ENCODE results near the gene ADAM12. TPM values are rescaled to one million over a fixed set of nuclear protein-coding genes. Genes with fewer than 3 reads are reported as not detected.

ADAM12 gene
- total and polyA plus RNA-seq, 2 donors (not counting 1 experiment from before 2014, with no cell fraction given): 21.0 to 56.9 TPM

DNA sequence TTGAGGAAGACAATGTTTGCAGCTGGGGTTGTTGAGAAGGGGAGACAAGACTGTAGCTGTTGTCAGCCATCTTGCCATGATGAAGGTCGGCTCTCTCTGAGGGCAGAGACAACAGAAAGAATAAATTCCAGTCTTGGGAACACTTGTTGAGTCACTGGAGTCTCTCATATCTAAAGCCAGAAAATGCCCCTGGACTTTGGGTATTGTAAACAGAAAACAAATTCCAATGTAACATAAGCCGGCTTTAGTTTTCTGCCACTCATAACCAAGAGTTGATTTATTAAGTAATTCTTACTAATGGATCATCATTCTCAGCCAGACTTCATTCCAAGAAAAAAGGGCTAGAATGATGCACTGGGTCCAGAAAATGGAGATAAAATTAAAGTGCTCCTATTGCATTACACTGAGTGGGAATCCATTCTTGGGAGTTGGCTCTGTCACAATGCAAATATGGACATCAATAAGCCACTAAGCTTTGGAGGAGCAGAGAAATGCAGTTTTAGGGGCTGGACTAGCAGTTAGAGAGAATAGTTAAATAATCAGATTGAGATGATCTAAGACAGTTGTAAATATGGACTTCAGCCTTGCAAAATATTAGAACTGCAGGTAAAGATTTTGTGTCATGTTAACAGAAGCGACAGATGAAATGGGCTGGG, 78.9 kb downstream of the ADAM12 start:
- Histone ChIP-seq H3K27me3 (ENCODE audit: control insufficient read depth, insufficient read depth, low read length) (no peaks in the 10 kb centered on the region), H3K4me2 (ENCODE audit: extremely low read depth, insufficient read depth, low read length) (no peak overlapping the region), H3K9ac (ENCODE audit: insufficient read depth, low read length) (no peak overlapping the region), H2AFZ (ENCODE audit: low read length) (no peak overlapping the region), H4K20me1 (ENCODE audit: control insufficient read depth, extremely low read depth, insufficient read depth, low read length) (no peaks in the 10 kb centered on the region), H3K9me3 (ENCODE audit: control insufficient read depth, insufficient read depth, low read depth, low read length) (no peaks in the 10 kb centered on the region), H3K4me3 (replicated peaks in 1 of 4; ENCODE audit: control extremely low read depth in 1 of 4, insufficient read depth in 1 of 4, low read depth in 3 of 4, low read length in 4 of 4) (no peak overlapping the region), H3K36me3 (ENCODE audit: control insufficient read depth, insufficient read depth, low read length) (no peaks in the 10 kb centered on the region), H3K27ac (ENCODE audit: insufficient read depth, low read length) (no peak overlapping the region), H3K79me2 (ENCODE audit: control insufficient read depth, insufficient read depth, low read length) (no peaks in the 10 kb centered on the region), H3K4me1 (ENCODE audit: control insufficient read depth, extremely low read depth, insufficient read depth, low read length) (no peaks in the 10 kb centered on the region)
- peak in 1 of 2 donors; percentile 18 for DNase-seq (ENCODE audit: low read depth in 2 of 2)
- TF ChIP-seq EZH2 (IDR thresholded peaks at IDR 0.05; ENCODE audit: low read length, missing control alignments): no peak
- TF ChIP-seq, protein P1, sequence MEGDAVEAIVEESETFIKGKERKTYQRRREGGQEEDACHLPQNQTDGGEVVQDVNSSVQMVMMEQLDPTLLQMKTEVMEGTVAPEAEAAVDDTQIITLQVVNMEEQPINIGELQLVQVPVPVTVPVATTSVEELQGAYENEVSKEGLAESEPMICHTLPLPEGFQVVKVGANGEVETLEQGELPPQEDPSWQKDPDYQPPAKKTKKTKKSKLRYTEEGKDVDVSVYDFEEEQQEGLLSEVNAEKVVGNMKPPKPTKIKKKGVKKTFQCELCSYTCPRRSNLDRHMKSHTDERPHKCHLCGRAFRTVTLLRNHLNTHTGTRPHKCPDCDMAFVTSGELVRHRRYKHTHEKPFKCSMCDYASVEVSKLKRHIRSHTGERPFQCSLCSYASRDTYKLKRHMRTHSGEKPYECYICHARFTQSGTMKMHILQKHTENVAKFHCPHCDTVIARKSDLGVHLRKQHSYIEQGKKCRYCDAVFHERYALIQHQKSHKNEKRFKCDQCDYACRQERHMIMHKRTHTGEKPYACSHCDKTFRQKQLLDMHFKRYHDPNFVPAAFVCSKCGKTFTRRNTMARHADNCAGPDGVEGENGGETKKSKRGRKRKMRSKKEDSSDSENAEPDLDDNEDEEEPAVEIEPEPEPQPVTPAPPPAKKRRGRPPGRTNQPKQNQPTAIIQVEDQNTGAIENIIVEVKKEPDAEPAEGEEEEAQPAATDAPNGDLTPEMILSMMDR (conservative IDR thresholded peaks at IDR 0.05 in 1 of 2, IDR thresholded peaks at IDR 0.05 in 1 of 2; ENCODE audit: low read depth in 1 of 2, low read length in 2 of 2): no peak

GRCh38 chr10:126302826-126303665, 85.2 kb downstream of the ADAM12 start:
- no peak overlapping the region for H3K27ac ChIP-seq (ENCODE audit: insufficient read depth, low read length)
- no peaks in the 10 kb centered on the region for H3K36me3 ChIP-seq (ENCODE audit: control insufficient read depth, insufficient read depth, low read length)
- no peak overlapping the region for H2AFZ ChIP-seq (ENCODE audit: low read length)
- no peak for TF ChIP-seq EZH2 (IDR thresholded peaks at IDR 0.05; ENCODE audit: low read length, missing control alignments)
- TF ChIP-seq, protein P1 (conservative IDR thresholded peaks at IDR 0.05 in 1 of 2, IDR thresholded peaks at IDR 0.05 in 1 of 2; ENCODE audit: low read depth in 1 of 2, low read length in 2 of 2): peak; percentile 21 to 42
- no peak overlapping the region for H3K4me3 ChIP-seq (replicated peaks in 1 of 4; ENCODE audit: control extremely low read depth in 1 of 4, insufficient read depth in 1 of 4, low read depth in 3 of 4, low read length in 4 of 4)
- no peak overlapping the region for H3K4me2 ChIP-seq (ENCODE audit: extremely low read depth, insufficient read depth, low read length)
- no peaks in the 10 kb centered on the region for H3K4me1 ChIP-seq (ENCODE audit: control insufficient read depth, extremely low read depth, insufficient read depth, low read length)
- H3K27me3 ChIP-seq (ENCODE audit: control insufficient read depth, insufficient read depth, low read length): no peaks in the 10 kb centered on the region
- peak in 1 of 2 donors; percentile 49 for DNase-seq (ENCODE audit: low read depth in 2 of 2)
- H4K20me1 ChIP-seq (ENCODE audit: control insufficient read depth, extremely low read depth, insufficient read depth, low read length): no peaks in the 10 kb centered on the region
- H3K79me2 ChIP-seq (ENCODE audit: control insufficient read depth, insufficient read depth, low read length): no peaks in the 10 kb centered on the region
- no peaks in the 10 kb centered on the region for H3K9me3 ChIP-seq (ENCODE audit: control insufficient read depth, insufficient read depth, low read depth, low read length)
- no peak overlapping the region for H3K9ac ChIP-seq (ENCODE audit: insufficient read depth, low read length)

DNA sequence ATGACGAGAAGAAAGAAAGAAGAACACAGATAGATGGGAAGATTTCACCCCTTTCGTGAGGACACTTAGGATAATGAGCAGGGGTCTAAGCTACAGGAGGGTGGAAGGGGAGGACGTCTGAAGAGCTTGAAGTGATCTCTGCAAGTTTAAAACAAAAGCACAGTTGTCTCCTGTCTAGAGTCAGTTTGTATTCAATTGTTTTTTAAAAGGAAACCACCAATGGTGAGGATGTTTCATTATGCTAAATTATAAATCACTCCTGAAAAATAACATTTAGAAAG, 85.9 kb downstream of the ADAM12 start:
- Histone ChIP-seq H3K4me2 (ENCODE audit: extremely low read depth, insufficient read depth, low read length) (no peak overlapping the region), H3K4me1 (ENCODE audit: control insufficient read depth, extremely low read depth, insufficient read depth, low read length) (no peaks in the 10 kb centered on the region), H3K4me3 (replicated peaks in 1 of 4; ENCODE audit: control extremely low read depth in 1 of 4, insufficient read depth in 1 of 4, low read depth in 3 of 4, low read length in 4 of 4) (peak overlapping the region in 1 of 4 experiments; percentile 4), H4K20me1 (ENCODE audit: control insufficient read depth, extremely low read depth, insufficient read depth, low read length) (no peaks in the 10 kb centered on the region), H2AFZ (ENCODE audit: low read length) (no peak overlapping the region), H3K9ac (ENCODE audit: insufficient read depth, low read length) (no peak overlapping the region), H3K79me2 (ENCODE audit: control insufficient read depth, insufficient read depth, low read length) (no peaks in the 10 kb centered on the region), H3K27me3 (ENCODE audit: control insufficient read depth, insufficient read depth, low read length) (no peaks in the 10 kb centered on the region), H3K27ac (ENCODE audit: insufficient read depth, low read length) (no peak overlapping the region), H3K9me3 (ENCODE audit: control insufficient read depth, insufficient read depth, low read depth, low read length) (no peaks in the 10 kb centered on the region), H3K36me3 (ENCODE audit: control insufficient read depth, insufficient read depth, low read length) (no peaks in the 10 kb centered on the region)
- DNase-seq (ENCODE audit: low read depth in 2 of 2): no peak
- TF ChIP-seq, protein P1 (conservative IDR thresholded peaks at IDR 0.05 in 1 of 2, IDR thresholded peaks at IDR 0.05 in 1 of 2; ENCODE audit: low read depth in 1 of 2, low read length in 2 of 2): no peak
- TF ChIP-seq EZH2 (IDR thresholded peaks at IDR 0.05; ENCODE audit: low read length, missing control alignments): no peak

Data from fibroblast of lung (primary cell).